HEK293 (cell line): ENCODE measurements around the gene TMEM131L.

Experiments
- CTCF ChIP-seq: fragments of 450-650 bp; formaldehyde crosslinking; IDR thresholded peaks from 2 replicates; pipeline ENCODE4 v1.5.1; 2016; ENCODE audit warnings: missing biosample characterization, missing genetic modification characterization
- GLI4 ChIP-seq: fragments of 450-650 bp; formaldehyde crosslinking; IDR thresholded peaks from 2 replicates; pipeline ENCODE4 v1.5.1; 2016; ENCODE audit warnings: missing biosample characterization, missing genetic modification characterization
- HOXD13 ChIP-seq: sonication (generic); formaldehyde crosslinking; IDR thresholded peaks from 2 replicates; pipeline ENCODE4 v1.8.0; 2022; ENCODE audit warnings: missing genetic modification reagents, borderline replicate concordance
- PATZ1 ChIP-seq: fragments of 450-650 bp; formaldehyde crosslinking; IDR thresholded peaks from 2 replicates; pipeline ENCODE4 v1.5.1; 2016; ENCODE audit warnings: missing biosample characterization, missing genetic modification characterization
- REST ChIP-seq: fragments of 450-650 bp; formaldehyde crosslinking; IDR thresholded peaks from 2 replicates; pipeline ENCODE4 v1.5.1; 2016; ENCODE audit warnings: missing biosample characterization, missing genetic modification characterization
- ZNF423 ChIP-seq: fragments of 450-650 bp; formaldehyde crosslinking; IDR thresholded peaks from 2 replicates; pipeline ENCODE4 v1.5.1; 2016; ENCODE audit warnings: missing biosample characterization, missing genetic modification characterization
- ZNF513 ChIP-seq: fragments of 450-650 bp; IDR thresholded peaks from 2 replicates; pipeline ENCODE4 v1.5.1; 2018; ENCODE audit warnings: missing biosample characterization, missing genetic modification characterization
- ZNF561 ChIP-seq: fragments of 450-650 bp; IDR thresholded peaks from 2 replicates; pipeline ENCODE4 v1.5.1; 2018; ENCODE audit warnings: missing biosample characterization, missing genetic modification characterization, borderline replicate concordance

GRCh38 chr4:153646978-153647377 is 180.8 kb downstream of the TMEM131L start:
- TF ChIP-seq PATZ1 (tag by site-specific recombination) (no peak), ZNF561 (no peak), REST (tag by site-specific recombination) (no peak), HOXD13 (no peak), CTCF (tag by site-specific recombination) (no peak), ZNF513 (tag by site-specific recombination) (no peak), GLI4 (tag by site-specific recombination) (no peak), ZNF423 (tag by site-specific recombination) (no peak)
